ENCODE measurements around the gene EGR4.

The EGR4 gene

GRCh38 chr2:73258913-73259215 is 34.5 kb downstream of the EGR4 start:
- Histone ChIP-seq H4K20me1 (ENCODE audit: insufficient read depth) (no peaks in the 10 kb centered on the region), H3K4me1 (ENCODE audit: low read depth, poor library complexity, severe bottlenecking) (no peaks in the 10 kb centered on the region), H3K9ac (no peak overlapping the region), H3K36me3 (ENCODE audit: insufficient read depth) (peaks cover 4% of the 10 kb centered on the region; the same call in 1 of the 2 replicates), H3K79me2 (ENCODE audit: insufficient read depth, low read depth) (no peaks in the 10 kb centered on the region), H2AFZ (ENCODE audit: low read depth) (no peak overlapping the region), H3K27ac (no peak overlapping the region), H3K27me3 (ENCODE audit: insufficient read depth, low read depth) (no peaks in the 10 kb centered on the region), H3K4me3 (IDR thresholded peaks at IDR 0.05; ENCODE audit: insufficient read depth, low read depth, low read length) (no peak overlapping the region), H3K4me2 (no peak overlapping the region)
- TF ChIP-seq CTCF (conservative IDR thresholded peaks at IDR 0.05; ENCODE audit: low read depth, low read length), result no peak

- H3K36me3 ChIP-seq (ENCODE audit: insufficient read depth), result peaks cover 4% of the 10 kb centered on the region; the same call in 1 of the 2 replicates
- H3K9ac ChIP-seq, result no peak overlapping the region
- H3K27me3 ChIP-seq (ENCODE audit: insufficient read depth, low read depth), result no peaks in the 10 kb centered on the region
These were observed 35.0 kb downstream of the EGR4 start for GRCh38 chr2:73258186-73258912.

DNA sequence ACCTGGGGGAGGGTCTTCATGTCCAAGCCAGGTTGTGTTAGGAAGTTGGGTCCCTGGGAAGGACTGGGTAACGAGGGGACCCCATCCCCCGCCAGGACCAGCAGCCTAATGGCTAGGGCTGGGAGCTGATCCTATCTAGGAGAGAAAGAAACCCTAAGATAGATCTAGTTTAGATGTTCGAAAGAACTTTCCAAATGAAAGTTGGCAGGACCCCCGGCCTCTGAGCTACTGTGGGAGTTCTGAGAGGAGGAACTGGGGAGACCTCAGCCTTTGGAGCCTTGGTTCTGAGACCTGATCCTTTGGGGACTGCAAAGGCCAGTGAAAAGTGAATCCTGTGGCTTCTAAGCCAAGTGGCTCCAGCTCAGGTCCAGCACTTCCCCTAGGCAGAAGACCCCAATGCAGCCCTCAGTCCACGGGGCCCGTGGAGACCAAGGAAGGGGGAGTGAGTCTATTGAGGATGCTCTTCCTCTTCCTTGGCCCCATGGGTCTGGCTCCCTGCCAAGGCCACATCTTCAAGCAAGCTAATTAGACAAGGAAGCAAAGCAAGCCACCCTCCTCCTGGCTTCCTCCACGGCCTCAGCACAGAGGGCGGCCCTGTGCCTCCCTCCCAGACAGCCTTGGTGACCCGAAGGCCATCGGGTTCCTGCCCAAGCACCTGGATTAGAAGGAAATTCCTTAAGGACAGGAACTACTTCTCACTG is 35.8 kb downstream of the EGR4 start:
- H3K4me3 ChIP-seq (IDR thresholded peaks at IDR 0.05; ENCODE audit: insufficient read depth, low read depth, low read length), result no peak overlapping the region
- no peaks in the 10 kb centered on the region for H4K20me1 ChIP-seq (ENCODE audit: insufficient read depth)
- H2AFZ ChIP-seq (ENCODE audit: low read depth), result no peak overlapping the region
- peaks cover 9% of the 10 kb centered on the region; the same call in 1 of the 2 replicates for H3K36me3 ChIP-seq (ENCODE audit: insufficient read depth)
- H3K27me3 ChIP-seq (ENCODE audit: insufficient read depth, low read depth), result no peaks in the 10 kb centered on the region
- H3K4me1 ChIP-seq (ENCODE audit: low read depth, poor library complexity, severe bottlenecking), result no peaks in the 10 kb centered on the region
- no peak for TF ChIP-seq CTCF (conservative IDR thresholded peaks at IDR 0.05; ENCODE audit: low read depth, low read length)
- H3K4me2 ChIP-seq, result no peak overlapping the region
- H3K79me2 ChIP-seq (ENCODE audit: insufficient read depth, low read depth), result no peaks in the 10 kb centered on the region
- no peak overlapping the region for H3K27ac ChIP-seq
- no peak overlapping the region for H3K9ac ChIP-seq

More at GRCh38 chr2:73258186-73258912, 35.0 kb downstream of the EGR4 start:
- H3K4me3 ChIP-seq (IDR thresholded peaks at IDR 0.05; ENCODE audit: insufficient read depth, low read depth, low read length), result no peak overlapping the region
- no peak overlapping the region for H2AFZ ChIP-seq (ENCODE audit: low read depth)
- H4K20me1 ChIP-seq (ENCODE audit: insufficient read depth), result no peaks in the 10 kb centered on the region
- no peak for TF ChIP-seq CTCF (conservative IDR thresholded peaks at IDR 0.05; ENCODE audit: low read depth, low read length)
- no peak overlapping the region for H3K4me2 ChIP-seq
- H3K27ac ChIP-seq, result no peak overlapping the region
- H3K4me1 ChIP-seq (ENCODE audit: low read depth, poor library complexity, severe bottlenecking), result no peaks in the 10 kb centered on the region
- H3K79me2 ChIP-seq (ENCODE audit: insufficient read depth, low read depth), result no peaks in the 10 kb centered on the region

DNA sequence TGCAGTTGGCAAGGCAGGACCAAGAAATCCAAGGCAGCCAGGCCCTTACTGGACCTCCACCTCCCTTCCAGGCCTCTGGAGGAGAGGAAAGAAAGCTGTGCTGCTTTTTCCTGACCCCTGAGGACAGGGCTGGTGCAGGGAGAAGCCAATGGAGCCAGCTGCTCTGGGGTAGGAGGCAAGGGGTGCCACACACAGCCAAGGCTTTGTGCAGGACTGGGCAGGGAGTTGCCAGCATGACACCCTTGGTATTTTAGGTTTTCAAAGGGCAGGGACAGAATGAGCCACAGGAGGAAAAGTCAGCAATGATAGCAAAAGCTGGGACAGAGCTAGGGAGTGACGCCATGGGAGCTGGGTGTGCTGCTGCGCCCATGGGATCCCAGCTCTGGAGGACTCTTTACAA is 36.3 kb downstream of the EGR4 start:
- no peak for TF ChIP-seq CTCF (conservative IDR thresholded peaks at IDR 0.05; ENCODE audit: low read depth, low read length)
- Histone ChIP-seq H3K36me3 (ENCODE audit: insufficient read depth) (peaks cover 11% of the 10 kb centered on the region; the same call in 1 of the 2 replicates), H3K27me3 (ENCODE audit: insufficient read depth, low read depth) (no peaks in the 10 kb centered on the region), H3K4me2 (no peak overlapping the region), H3K4me3 (IDR thresholded peaks at IDR 0.05; ENCODE audit: insufficient read depth, low read depth, low read length) (no peak overlapping the region), H3K9ac (no peak overlapping the region), H3K79me2 (ENCODE audit: insufficient read depth, low read depth) (no peaks in the 10 kb centered on the region), H4K20me1 (ENCODE audit: insufficient read depth) (no peaks in the 10 kb centered on the region), H3K27ac (no peak overlapping the region; the same call in 1 of the 2 replicates), H2AFZ (ENCODE audit: low read depth) (no peak overlapping the region), H3K4me1 (ENCODE audit: low read depth, poor library complexity, severe bottlenecking) (no peaks in the 10 kb centered on the region)
